ENCODE measurements around the gene SLC35F6. TPM values are rescaled to one million over a fixed set of nuclear protein-coding genes. Genes with fewer than 3 reads are reported as not detected.
"Not testable (repeated sequence)": the region's sequence is repeated elsewhere in the genome, so short reads cannot be mapped to it uniquely, and the experiment has no call there.

SLC35F6 gene
- total RNA-seq, 1 donor from 2014 or later = 27.6 TPM

DNA sequence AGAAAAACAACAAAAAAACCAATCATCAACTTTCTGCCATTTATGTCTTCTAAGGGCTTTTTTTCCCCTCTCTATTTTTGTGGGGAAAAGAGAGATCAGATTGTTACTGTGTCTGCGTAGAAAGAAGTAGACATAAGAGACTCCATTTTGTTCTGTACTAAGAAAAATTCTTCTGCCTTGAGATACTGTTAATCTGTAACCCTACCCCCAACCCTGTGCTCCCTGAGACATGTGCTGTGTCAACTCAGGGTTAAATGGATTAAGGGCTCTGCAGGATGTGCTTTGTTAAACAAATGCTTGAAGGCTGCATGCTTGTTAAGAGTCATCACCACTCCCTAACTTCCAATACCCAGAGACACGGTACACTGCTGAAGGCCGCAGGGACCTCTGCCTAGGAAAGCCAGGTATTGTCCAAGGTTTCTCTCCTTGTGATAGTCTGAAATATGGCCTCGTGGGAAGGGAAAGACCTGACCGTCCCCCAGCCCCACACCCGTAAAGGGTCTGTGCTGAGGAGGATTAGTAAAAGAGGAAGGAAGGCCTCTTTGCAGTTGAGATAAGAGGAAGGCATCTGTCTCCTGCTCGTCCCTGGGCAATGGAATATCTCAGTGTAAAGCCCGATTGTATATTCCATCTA is 14.2 kb upstream of the SLC35F6 start:
- intact Hi-C loops (cut with DNase I) = not testable (repeated sequence)

DNA sequence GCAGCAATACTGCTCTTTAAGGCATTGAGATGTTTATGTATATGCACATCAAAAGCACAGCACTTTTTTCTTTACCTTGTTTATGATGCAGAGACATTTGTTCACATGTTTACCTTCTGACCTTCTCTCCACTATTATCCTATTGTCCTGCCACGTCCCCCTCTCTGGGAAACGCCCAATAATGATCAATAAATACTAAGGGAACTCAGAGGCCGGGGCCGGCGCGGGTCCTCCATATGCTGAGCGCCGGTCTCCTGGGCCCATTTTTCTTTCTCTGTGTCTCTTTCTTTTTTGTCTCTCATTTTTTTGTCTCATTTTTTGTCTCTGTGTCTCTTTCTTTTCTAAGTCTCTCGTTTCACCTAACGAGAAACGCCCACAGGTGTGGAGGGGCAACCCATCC is 13.6 kb upstream of the SLC35F6 start:
- ATAC-seq; intact Hi-C loops (cut with DNase I); DNase-seq (ENCODE audit: low spot score): not testable (repeated sequence)

More for the DNA sequence above, 14.2 kb upstream of the SLC35F6 start:
- not testable (repeated sequence) for DNase-seq (ENCODE audit: low spot score); ATAC-seq

DNA sequence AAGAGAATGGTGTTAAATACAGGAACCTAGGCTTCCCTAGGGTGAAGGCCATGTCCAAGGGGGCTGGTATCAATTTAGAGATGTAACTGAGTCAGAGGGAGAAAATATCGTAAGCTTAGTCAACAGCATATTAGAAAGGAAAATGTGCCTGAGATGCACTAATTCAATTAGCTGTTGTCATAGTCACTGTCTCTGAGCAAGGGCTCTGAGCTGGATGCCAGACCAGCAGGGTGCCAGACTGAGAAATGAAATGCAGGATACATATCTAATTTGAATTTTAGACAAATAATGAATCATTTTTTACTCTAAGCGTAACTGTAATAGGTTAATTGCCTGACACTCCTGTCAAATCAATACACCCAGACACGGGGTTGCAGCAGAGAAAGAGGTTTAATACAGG is 11.4 kb upstream of the SLC35F6 start:
- ATAC-seq (no peak), DNase-seq (ENCODE audit: low spot score) (no peak)
- intact Hi-C loops (cut with DNase I) = no loop called here

DNA sequence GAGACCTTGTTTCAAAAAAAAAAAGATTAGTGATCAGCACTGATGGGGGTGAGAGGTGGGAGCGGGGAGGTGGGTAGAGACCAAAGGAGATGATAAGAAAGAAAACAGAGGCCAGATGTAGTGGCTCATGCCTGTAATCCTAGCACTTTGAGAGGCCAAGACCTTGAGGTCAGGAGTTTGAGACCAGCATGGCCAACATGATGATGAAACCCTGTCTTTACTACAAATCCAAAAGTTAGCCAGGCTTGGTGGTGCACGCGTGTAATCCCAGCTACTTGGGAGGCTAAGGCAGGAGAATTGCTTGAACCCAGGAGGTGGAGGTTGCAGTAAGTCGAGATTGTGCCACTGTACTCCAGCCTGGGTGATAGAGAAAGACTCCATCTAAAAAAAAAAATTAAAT is 9.5 kb upstream of the SLC35F6 start:
- intact Hi-C loops (cut with DNase I) = no loop called here
- DNase-seq (ENCODE audit: low spot score) (no peak), ATAC-seq (no peak)

DNA sequence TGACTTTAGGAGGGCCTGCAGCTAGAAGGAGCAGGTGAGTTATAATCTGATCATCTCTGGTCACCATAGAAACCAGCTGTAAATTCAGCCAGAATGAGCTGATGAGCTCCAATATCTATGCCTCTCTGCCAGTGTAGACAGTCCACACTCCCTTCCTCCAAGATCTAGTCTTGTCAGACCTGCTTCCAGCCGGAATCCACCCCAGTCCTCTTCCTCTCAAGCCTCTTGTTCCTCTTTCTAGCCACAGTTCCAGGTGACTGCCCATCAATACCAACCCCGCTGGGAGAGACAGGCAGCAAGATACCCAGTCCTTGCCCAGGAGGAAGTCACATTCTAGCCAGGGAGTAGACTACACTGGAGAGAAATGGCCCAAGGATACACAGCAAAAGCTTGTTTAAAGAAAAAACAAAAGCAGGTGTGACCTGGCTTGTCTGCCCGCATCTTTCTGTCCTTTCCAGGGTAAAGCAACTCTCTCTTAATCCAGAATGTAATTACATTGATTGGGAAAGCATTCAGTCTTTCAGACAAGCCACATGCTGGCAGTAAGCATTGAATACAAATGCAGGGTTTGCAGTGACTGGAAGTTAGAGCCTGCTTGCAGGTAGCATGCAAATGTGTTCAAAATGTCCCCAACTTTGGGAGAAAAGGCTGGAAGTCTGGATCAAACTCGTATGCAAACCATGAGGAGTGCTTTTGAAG is 9.0 kb upstream of the SLC35F6 start:
- ATAC-seq = no peak

DNA sequence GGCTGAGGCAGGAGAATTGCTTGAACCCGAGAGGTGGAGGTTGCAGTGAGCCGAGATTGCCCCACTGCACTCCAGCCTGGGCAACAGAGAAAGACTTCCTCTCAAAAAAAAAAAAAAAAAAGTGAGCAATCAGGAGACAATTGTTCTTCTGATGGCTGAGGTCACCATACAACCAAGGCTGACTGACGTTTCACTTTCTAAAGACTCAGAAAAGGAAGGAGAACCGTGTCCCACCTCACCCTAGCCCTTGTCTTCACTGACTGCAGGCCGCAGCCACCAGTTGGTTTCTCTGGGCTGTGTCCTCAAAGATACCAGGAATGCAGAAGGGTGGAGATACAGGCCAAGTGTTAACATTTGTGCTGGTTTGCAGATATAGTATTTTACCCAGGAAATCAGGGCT is 7.7 kb upstream of the SLC35F6 start:
- ATAC-seq (no peak), DNase-seq (ENCODE audit: low spot score) (no peak)
- intact Hi-C loops (cut with DNase I) = no loop called here

More for the DNA sequence above, 9.0 kb upstream of the SLC35F6 start:
- DNase-seq (ENCODE audit: low spot score) = no peak
- intact Hi-C loops (cut with DNase I) = no loop called here

DNA sequence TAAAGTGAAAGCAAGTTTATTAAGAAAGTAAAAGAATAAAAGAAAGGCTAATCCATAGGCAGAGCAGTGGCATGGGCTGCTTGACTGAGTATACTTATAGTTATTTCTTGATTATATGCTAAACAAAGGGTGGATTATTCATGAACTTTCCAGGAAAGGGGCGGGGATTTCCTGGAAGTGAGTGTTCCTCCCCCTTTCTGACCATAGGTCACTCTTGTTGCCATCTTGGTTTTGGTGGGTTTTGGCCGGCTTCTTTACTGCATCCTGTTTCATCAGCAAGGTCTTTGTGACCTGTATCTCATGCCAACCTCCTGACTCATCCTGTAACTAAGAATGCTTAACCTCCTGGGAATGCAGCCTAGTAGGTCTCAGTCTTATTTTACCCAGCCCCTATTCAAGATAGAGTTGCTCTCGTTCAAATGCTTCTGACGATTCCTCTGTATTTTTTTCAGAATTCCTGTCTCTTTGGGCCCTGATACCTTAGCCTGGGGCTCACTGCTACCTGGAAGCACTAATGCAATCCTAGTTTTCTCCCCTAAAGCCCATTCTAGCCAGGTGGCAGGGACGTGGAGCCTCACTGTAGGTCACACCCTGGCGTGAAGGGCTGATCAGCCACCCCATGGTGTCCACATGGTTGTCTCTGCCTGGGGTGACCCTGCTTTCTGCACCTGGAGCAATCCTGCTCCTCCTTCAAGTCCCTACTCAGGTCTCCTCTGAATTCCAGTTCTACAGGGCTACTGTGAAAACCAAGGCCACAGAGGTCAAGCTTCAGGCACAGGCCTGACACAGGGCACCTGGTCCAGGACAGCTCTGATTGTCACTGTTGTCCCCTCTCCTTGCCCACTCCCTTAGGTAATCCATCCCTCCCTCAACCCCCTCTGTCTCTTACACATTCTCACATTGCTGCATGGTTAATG is 6.0 kb upstream of the SLC35F6 start:
- intact Hi-C loops (cut with DNase I) = no loop called here
- DNase-seq (ENCODE audit: low spot score) (no peak), ATAC-seq (peak; percentile 76)

DNA sequence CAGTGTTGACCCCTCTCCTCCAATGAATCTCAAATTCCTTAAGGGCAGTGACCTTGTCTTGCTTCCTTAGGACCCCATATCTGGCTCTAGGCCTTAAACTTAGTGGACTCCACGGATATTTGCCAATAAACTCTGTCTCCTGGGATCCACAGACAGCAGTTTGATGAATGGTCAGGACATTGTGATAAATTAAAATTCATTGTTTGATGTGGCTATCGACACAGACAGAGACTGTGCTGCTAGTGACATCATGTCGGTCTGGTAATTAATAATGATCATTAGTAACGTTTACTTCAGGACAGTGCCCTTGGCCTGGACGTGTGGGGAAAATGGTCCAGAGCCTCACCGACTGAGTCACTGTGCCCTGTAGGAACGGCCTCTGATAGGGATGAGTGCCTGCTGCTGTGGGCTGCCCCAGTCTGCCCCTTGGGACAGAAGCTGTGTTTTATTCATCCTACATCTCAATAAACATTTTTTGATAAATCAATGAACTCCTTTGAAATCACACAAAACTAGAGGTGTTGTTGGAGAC is 5.2 kb upstream of the SLC35F6 start:
- no peak for DNase-seq (ENCODE audit: low spot score)
- ATAC-seq = no peak
- intact Hi-C loops (cut with DNase I) = no loop called here

DNA sequence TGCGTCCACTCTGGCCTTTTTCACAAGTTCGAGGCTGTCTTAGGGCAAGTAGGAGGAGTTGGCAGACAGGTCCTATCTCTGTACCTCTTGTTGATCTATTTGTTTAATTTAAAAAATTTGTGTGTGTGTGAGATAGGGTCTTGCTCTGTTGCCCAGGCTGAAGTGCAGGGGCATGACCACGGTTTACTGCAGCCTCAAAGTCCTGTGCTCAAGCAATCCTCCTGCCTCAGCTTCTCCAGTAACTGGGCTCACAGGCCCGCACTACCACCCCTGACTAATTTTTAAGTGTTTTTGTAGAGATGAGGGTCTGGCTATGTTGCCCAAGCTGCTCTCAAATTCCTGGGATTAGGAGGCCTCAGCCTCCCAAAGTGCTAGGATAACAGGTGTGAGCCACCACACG is 4.2 kb upstream of the SLC35F6 start:
- no peak for ATAC-seq
- no peak for DNase-seq (ENCODE audit: low spot score)
- intact Hi-C loops (cut with DNase I) = no loop called here

DNA sequence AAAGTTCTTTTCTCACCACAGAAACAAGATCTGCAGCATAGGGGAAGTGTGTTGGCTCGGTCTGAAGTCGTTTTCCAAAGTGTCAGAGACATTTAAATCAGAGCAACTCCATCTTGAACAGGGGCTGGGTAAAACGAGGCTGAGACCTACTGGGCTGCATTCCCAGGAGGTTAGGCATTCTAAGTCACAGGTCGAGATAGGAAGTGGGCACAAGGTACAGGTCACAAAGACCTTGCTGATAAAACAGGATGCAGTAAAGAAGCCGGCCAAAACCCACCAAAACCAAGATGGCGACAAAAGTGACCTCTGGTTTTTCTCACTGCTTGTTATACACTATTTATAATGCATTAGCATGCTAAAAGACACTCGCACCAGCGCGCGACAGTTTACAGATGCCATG is 3.1 kb upstream of the SLC35F6 start:
- ATAC-seq; DNase-seq (ENCODE audit: low spot score); intact Hi-C loops (cut with DNase I): not testable (repeated sequence)

DNA sequence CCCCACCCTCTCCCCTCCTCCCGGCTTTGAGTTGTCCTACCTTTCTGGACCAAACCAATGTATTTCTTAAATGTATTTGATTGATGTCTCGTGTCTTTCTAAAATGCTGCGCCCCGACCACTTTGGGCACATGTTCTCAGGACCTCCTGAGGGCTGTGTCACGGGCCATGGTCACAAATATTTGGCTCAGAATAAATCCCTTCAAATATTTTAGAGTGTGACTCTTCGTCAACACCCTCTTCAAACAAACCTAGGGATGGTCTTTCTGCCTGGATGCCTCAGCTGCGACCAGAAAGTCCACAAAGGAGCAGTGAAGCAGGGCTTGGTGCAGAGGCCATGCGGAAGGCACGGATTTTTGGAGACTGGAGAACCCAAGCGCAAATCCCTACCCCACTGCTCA is 1.1 kb upstream of the SLC35F6 start:
- ATAC-seq (no peak), DNase-seq (ENCODE audit: low spot score) (no peak)
- intact Hi-C loops (cut with DNase I) = no loop called here

DNA sequence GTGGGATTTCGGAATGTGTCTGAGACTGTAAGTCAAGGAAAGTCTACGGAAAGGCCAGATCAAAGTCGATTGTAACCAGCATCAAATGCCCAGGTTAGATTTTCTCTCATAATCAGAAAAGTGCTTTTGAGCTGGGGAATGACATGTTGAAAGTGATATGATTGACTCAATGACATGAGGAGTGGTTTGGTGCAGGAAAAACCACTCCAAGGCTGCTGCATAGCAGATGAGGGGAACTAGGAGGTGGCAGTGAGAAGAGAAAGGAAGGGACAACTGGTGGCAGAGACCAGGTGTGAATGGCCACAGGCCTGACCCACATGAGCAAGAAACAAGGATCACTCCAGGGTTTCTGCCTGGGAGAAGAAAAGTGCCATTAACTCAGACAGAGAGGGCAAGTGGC is 822 bp downstream of the SLC35F6 start:
- ATAC-seq (no peak), DNase-seq (ENCODE audit: low spot score) (no peak)
- intact Hi-C loops (cut with DNase I) = no loop called here

DNA sequence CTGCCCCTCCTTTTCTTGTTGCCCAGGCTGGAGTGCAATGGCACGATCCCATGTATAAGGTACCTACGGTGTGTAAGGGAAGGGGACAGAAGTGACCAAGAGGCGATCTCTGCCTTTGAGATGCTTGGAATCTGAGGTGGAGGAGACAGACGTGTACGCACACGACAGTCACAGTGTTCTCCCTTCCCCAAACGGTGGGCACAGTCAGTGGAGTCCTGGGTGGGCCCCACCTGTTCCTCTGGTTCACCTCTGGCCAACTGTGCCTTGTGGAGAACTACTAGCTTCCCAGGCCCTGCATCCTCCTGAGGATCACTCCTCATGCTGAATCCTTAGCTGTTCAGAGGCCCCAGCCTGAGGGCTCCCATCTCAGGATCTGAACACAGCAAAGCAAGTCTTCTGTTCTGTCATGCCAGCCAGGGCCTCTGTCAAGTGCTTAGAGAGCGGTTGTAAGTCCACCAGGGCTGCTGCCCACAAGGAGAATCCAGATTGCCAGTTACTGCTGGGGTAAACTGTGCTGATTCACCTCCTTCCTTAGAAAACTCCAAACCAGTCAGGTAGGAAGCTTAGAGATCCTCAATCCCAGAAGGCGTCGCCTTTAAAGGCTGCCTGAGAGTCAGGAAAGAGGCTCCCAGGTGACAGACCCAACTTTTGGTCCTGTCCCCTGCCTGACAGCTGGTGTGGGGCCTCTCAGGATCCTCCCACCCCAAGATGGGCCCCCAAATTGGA is 1.6 kb downstream of the SLC35F6 start:
- intact Hi-C loops (cut with DNase I) = no loop called here
- DNase-seq (ENCODE audit: low spot score) (no peak), ATAC-seq (no peak)

DNA sequence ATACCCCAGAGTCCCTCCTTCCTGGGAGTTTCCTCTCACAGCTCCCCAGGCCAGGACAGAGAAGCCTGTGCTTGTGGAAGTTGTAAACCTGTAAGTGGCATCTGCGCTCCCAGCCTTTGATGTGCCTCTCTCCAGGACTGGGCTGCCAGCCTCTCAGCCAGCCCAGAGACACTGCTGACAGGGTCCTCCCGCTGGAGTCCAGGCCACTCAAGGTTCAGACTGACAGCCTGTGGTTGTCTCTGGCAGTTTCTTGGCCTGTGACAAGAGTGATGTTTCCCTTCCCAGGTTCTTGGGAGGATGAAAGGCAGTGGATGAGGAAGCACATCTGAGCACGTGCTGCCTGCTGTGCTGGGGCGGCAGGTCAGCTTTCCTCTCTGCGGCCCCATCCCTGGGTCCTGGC is 3.0 kb downstream of the SLC35F6 start:
- no peak for ATAC-seq
- no peak for DNase-seq (ENCODE audit: low spot score)
- intact Hi-C loops (cut with DNase I) = no loop called here

DNA sequence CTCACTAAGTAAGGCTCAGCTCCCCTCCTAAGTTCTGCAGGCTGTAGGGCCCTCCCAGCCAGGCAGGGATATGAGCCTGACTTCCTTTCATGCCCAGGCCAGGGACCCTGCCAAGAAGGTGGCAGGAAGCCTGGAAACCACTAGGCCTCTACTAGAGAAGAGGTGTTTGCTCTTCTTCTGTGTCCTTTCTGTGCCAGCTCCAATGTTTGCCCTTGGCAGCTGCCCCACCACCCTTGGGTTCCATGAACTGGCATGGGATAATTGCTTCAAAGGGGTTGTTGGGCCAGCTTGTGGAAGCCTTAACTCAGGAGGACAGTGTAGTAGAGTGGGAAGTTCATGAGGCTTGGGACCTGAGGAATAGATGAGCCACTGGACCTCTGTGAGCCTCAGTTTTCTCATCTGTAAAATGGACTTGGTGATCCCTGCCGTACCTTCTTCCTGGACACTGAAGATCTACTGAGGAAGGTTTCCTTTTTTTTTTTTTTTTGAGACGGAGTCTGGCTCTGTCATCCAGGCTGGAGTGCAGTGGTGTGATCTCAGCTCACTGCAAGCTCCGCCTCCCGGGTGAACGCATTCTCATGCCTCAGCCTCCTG is 3.9 kb downstream of the SLC35F6 start:
- DNase-seq (ENCODE audit: low spot score) = no peak
- intact Hi-C loops (cut with DNase I) = no loop called here
- no peak for ATAC-seq

DNA sequence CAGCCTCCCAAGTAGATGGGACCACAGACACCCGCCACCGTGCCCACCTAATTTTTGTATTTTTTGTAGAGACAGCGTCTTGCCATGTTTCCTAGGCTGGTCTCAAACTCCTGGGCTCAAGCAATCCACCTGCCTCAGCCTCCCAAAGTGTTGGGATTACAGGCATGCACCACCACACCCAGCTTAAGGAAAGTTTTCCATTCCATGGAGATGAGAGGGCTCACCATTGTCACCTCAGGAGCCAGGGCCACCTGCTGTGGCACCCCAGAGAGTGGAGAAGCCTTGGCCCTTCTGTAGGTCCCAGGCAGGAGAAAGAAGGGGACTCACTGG is 4.6 kb downstream of the SLC35F6 start:
- no peak for ATAC-seq
- intact Hi-C loops (cut with DNase I) = no loop called here
- DNase-seq (ENCODE audit: low spot score) = no peak

DNA sequence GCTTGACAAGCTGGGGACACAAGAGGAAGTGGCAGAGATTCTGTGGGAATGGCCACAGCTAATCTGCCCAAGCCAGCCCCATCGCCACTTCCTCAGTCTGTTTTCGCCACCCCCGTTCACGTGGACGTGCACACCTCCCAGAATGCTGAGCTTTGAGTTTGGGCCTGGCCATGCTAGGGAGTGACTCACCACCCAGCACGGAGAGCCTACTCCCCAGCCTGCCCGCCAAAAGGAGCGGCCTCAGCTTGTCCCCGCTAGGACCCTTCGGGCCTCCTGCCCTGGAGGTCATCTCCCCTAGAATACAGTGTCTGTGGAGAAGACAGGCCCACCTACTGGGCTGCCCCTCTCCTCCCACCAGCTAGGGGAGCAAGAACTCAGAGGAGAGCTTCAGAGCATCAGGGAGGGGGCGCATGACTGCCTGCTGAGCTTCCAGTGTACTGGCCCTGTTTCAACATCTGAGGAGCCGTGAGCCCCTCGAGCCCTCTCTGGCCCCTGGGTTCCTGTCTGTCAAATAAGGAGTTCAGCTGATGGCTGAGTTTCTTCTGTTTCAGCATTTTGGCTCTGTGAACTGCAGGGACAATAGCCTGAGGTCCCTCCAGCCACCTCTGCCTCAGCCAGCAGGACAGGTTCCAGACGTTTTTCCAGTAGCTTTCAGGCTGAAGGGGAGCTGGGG is 5.1 kb downstream of the SLC35F6 start:
- ATAC-seq (peak; percentile 67), DNase-seq (ENCODE audit: low spot score) (peak; percentile 89)
- intact Hi-C loops (cut with DNase I) = no loop called here

DNA sequence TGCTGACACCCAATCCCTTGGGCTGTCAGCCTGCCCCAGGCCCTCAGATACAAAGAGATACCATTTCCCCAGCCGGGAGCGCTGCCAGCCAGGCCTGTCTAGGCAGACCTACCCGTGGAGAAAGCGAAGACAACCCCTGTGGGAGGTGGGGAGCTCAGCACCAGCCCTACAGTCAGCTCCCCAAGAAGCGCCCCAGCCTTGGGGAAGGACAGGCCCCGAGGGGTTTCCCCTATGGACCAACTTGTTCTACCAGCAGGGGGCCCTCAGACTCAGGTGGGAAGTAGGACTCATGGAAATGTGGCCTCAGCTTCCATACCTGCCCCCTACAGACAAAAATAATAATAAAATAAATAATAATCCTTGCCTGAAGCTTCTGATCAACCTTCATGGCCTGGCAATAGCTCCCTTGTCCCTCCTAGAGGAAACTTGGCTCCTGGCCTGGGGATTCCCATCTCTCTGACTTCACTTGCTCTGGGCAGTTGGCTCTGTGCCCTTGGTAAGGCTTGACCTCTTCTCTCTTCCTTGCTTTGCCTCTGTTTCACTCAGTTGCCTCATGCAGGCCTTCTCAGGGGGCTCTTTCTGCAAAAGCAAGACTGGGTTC is 7.0 kb downstream of the SLC35F6 start:
- peak; percentile 75 for ATAC-seq
- intact Hi-C loops (cut with DNase I) = no loop called here
- DNase-seq (ENCODE audit: low spot score) = peak; percentile 93
